ENCODE results near the gene DPP6.

Gene DPP6

DNA sequence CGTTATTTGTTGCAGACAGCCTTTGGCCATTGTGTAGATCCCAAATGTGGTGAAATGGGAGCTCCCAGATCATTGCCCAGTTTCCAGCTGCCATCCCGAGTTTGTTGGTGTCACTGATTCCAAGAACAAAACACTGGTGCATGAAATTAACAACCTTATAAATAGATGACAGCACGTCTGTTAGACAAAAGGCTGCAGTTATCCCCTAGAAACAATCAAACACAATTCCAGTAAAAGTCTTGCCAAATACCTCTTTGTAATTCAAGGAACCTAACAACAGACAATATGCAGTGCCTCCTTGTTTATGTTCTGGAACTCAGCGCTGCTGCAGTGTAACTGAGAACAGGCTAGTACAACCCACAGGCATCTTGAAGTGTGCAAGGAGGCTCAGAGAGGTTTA, 546.2 kb downstream of the DPP6 start:
- Histone ChIP-seq H3K36me3 (ENCODE audit: control insufficient read depth, insufficient read depth, low read length) (no peaks in the 10 kb centered on the region), H3K27me3 (ENCODE audit: control insufficient read depth, insufficient read depth, low read length) (no peaks in the 10 kb centered on the region), H3K4me1 (ENCODE audit: control insufficient read depth, insufficient read depth, low read length) (no peaks in the 10 kb centered on the region)

DNA sequence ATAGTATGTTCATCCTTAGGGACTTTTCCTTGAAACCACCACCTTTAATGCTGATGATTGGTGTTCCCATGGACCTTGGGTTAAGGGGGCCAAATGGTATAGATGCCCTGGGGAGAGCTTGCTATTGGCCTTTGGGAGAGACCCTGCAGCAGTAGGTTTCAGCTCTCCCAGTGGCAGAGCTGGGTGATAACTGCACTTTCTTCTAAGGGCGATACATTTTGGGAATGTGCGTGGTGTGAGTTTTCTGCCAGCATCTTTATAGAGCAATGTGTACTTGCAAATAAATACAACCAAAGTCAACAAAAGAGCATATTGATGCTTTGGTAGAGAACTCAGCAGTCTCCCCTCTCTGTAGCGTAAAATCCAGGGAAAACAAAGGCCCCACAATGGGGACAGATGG, 546.7 kb downstream of the DPP6 start:
- H3K36me3 ChIP-seq (ENCODE audit: control insufficient read depth, insufficient read depth, low read length) = no peaks in the 10 kb centered on the region
- H3K9ac ChIP-seq (ENCODE audit: low read depth, low read length) = no peak overlapping the region
- H3K9me3 ChIP-seq (ENCODE audit: control insufficient read depth, insufficient read depth, low read length) = no peaks in the 10 kb centered on the region
- no peak overlapping the region for H3K27ac ChIP-seq (ENCODE audit: low read depth, low read length)
- no peaks in the 10 kb centered on the region for H3K4me1 ChIP-seq (ENCODE audit: control insufficient read depth, insufficient read depth, low read length)
- H3K27me3 ChIP-seq (ENCODE audit: control insufficient read depth, insufficient read depth, low read length) = no peaks in the 10 kb centered on the region
- no peak overlapping the region for H3K4me3 ChIP-seq (ENCODE audit: low read depth, low read length)

More for the DNA sequence above, 546.2 kb downstream of the DPP6 start:
- Histone ChIP-seq H3K27ac (ENCODE audit: low read depth, low read length) (no peak overlapping the region), H3K9ac (ENCODE audit: low read depth, low read length) (no peak overlapping the region), H3K4me3 (ENCODE audit: low read depth, low read length) (no peak overlapping the region), H3K9me3 (ENCODE audit: control insufficient read depth, insufficient read depth, low read length) (no peaks in the 10 kb centered on the region)

DNA sequence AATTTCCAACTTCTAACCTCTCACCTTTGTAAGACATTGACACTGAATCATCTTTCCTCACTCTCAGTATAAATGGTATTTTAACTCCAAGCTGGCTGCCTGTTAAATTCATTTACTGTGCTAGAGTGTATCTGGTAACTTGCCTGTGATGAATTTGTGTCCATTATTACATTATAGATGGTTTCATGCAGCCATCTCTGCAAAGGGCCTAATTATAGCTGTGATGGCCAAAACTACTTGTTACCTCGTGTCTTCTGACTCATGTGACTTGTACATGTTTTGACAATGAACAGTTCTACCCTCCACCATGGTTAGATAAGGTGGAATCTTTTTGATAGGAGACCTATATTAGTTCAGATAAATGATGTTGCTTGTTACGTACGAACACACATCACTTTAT, 558.7 kb downstream of the DPP6 start:
- no peaks in the 10 kb centered on the region for H3K36me3 ChIP-seq (ENCODE audit: control insufficient read depth, insufficient read depth, low read length)
- H3K4me1 ChIP-seq (ENCODE audit: control insufficient read depth, insufficient read depth, low read length) = no peaks in the 10 kb centered on the region
- H3K9me3 ChIP-seq (ENCODE audit: control insufficient read depth, insufficient read depth, low read length) = no peaks in the 10 kb centered on the region
- no peak overlapping the region for H3K4me3 ChIP-seq (ENCODE audit: low read depth, low read length)
- H3K27me3 ChIP-seq (ENCODE audit: control insufficient read depth, insufficient read depth, low read length) = no peaks in the 10 kb centered on the region
- no peak overlapping the region for H3K9ac ChIP-seq (ENCODE audit: low read depth, low read length)
- no peak overlapping the region for H3K27ac ChIP-seq (ENCODE audit: low read depth, low read length)

DNA sequence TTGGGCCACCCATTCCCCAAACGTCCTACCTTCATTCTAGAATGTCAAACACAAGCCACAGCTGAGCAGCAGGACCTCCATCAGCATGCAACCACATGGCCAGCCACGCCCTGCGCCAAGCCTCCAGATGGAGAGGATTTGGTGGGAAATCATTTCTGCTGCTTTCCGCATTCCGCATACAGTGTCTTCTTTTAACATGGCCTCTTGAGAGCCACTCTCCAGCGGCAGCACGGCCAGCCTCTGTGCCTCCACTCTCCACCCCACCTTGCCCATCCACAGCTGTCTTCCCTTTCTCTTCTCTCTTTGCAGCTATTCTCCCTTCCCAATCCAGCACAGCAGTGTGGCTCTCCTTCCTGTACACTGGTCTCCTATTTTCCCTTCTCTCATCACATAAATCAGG, 561.6 kb downstream of the DPP6 start:
- H3K36me3 ChIP-seq (ENCODE audit: control insufficient read depth, insufficient read depth, low read length) = no peaks in the 10 kb centered on the region
- no peak overlapping the region for H3K4me3 ChIP-seq (ENCODE audit: low read depth, low read length)
- no peaks in the 10 kb centered on the region for H3K27me3 ChIP-seq (ENCODE audit: control insufficient read depth, insufficient read depth, low read length)
- no peak overlapping the region for H3K27ac ChIP-seq (ENCODE audit: low read depth, low read length)
- no peaks in the 10 kb centered on the region for H3K9me3 ChIP-seq (ENCODE audit: control insufficient read depth, insufficient read depth, low read length)
- no peak overlapping the region for H3K9ac ChIP-seq (ENCODE audit: low read depth, low read length)
- H3K4me1 ChIP-seq (ENCODE audit: control insufficient read depth, insufficient read depth, low read length) = no peaks in the 10 kb centered on the region

- Histone ChIP-seq H3K36me3 (ENCODE audit: control insufficient read depth, insufficient read depth, low read length) (no peaks in the 10 kb centered on the region), H3K9ac (ENCODE audit: low read depth, low read length) (no peak overlapping the region), H3K9me3 (ENCODE audit: control insufficient read depth, insufficient read depth, low read length) (no peaks in the 10 kb centered on the region), H3K27me3 (ENCODE audit: control insufficient read depth, insufficient read depth, low read length) (no peaks in the 10 kb centered on the region), H3K4me3 (ENCODE audit: low read depth, low read length) (no peak overlapping the region), H3K27ac (ENCODE audit: low read depth, low read length) (no peak overlapping the region), H3K4me1 (ENCODE audit: control insufficient read depth, insufficient read depth, low read length) (no peaks in the 10 kb centered on the region)
Observed at GRCh38 chr7:154620141-154620755, 568.0 kb downstream of the DPP6 start.

DNA sequence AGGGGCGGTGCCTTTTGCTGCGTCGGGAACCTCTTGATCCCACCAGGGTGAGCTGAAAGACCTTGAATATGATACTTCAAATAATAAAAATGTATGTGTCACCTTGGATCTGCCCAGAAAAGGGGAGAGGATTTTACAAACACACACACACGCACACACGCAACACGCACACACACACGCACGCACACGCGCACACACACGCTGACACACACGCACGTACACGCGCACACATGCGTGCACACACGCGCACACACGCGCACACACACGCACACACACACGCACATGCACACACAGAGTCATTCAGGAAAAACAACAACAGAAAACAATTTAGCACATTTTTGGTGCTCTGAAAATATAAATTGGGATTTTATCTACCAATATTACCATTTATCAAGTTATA, 571.2 kb downstream of the DPP6 start:
- Histone ChIP-seq H3K9ac (ENCODE audit: low read depth, low read length) (no peak overlapping the region), H3K4me1 (ENCODE audit: control insufficient read depth, insufficient read depth, low read length) (no peaks in the 10 kb centered on the region), H3K9me3 (ENCODE audit: control insufficient read depth, insufficient read depth, low read length) (no peaks in the 10 kb centered on the region), H3K36me3 (ENCODE audit: control insufficient read depth, insufficient read depth, low read length) (no peaks in the 10 kb centered on the region), H3K27me3 (ENCODE audit: control insufficient read depth, insufficient read depth, low read length) (no peaks in the 10 kb centered on the region), H3K4me3 (ENCODE audit: low read depth, low read length) (no peak overlapping the region), H3K27ac (ENCODE audit: low read depth, low read length) (no peak overlapping the region)

- H3K9me3 ChIP-seq (ENCODE audit: control insufficient read depth, insufficient read depth, low read length) = no peaks in the 10 kb centered on the region
- no peaks in the 10 kb centered on the region for H3K36me3 ChIP-seq (ENCODE audit: control insufficient read depth, insufficient read depth, low read length)
- H3K9ac ChIP-seq (ENCODE audit: low read depth, low read length) = no peak overlapping the region
- H3K27ac ChIP-seq (ENCODE audit: low read depth, low read length) = no peak overlapping the region
- no peaks in the 10 kb centered on the region for H3K27me3 ChIP-seq (ENCODE audit: control insufficient read depth, insufficient read depth, low read length)
- no peaks in the 10 kb centered on the region for H3K4me1 ChIP-seq (ENCODE audit: control insufficient read depth, insufficient read depth, low read length)
- H3K4me3 ChIP-seq (ENCODE audit: low read depth, low read length) = no peak overlapping the region
Observed at GRCh38 chr7:154627646-154628290, 575.6 kb downstream of the DPP6 start.

DNA sequence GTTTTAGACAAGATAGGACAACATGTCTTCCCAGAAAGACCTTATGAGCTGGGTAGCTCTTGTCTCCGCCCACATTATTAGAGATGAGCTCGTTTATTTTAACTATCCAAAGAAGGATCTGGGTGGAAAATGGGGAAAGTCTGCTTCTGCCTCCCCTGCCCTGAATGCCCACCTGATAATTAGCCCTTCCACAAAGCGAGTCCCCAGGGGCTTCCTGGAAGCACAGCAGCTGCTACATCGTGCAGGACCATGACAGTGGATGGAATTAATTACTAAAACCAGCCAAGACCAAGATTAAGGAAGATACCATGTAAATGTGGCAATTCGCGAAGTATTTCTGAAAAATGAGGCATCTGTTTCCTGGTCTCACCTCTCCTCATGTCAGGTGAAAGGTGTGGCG, 576.4 kb downstream of the DPP6 start:
- Histone ChIP-seq H3K27me3 (ENCODE audit: control insufficient read depth, insufficient read depth, low read length) (no peaks in the 10 kb centered on the region), H3K9ac (ENCODE audit: low read depth, low read length) (no peak overlapping the region), H3K4me1 (ENCODE audit: control insufficient read depth, insufficient read depth, low read length) (no peaks in the 10 kb centered on the region), H3K27ac (ENCODE audit: low read depth, low read length) (no peak overlapping the region), H3K36me3 (ENCODE audit: control insufficient read depth, insufficient read depth, low read length) (no peaks in the 10 kb centered on the region), H3K4me3 (ENCODE audit: low read depth, low read length) (no peak overlapping the region), H3K9me3 (ENCODE audit: control insufficient read depth, insufficient read depth, low read length) (no peaks in the 10 kb centered on the region)

GRCh38 chr7:154631162-154631561, 579.0 kb downstream of the DPP6 start:
- Histone ChIP-seq H3K9ac (ENCODE audit: low read depth, low read length) (no peak overlapping the region), H3K9me3 (ENCODE audit: control insufficient read depth, insufficient read depth, low read length) (no peaks in the 10 kb centered on the region), H3K4me3 (ENCODE audit: low read depth, low read length) (no peak overlapping the region), H3K27me3 (ENCODE audit: control insufficient read depth, insufficient read depth, low read length) (no peaks in the 10 kb centered on the region), H3K4me1 (ENCODE audit: control insufficient read depth, insufficient read depth, low read length) (no peaks in the 10 kb centered on the region), H3K27ac (ENCODE audit: low read depth, low read length) (no peak overlapping the region), H3K36me3 (ENCODE audit: control insufficient read depth, insufficient read depth, low read length) (no peaks in the 10 kb centered on the region)

DNA sequence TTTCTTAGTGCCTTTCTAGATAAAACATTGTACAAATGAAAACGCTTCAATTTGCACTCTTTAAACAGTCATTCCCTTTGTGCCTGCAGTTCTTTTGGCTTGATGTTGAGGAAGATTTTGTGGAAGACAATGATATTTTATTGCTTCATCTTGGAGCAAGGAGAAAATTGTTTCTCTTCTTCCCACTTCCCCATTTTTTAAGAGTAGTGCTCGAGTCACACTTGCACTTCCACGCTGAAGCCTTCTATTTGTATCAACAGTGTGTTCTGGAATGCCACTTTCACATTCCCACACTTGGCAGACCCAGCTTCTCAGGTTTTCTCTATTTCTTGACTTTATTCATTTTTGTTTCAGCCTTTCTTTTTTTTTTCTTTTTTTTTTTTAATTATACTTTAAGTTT, 581.4 kb downstream of the DPP6 start:
- H3K9me3 ChIP-seq (ENCODE audit: control insufficient read depth, insufficient read depth, low read length) = no peaks in the 10 kb centered on the region
- no peak overlapping the region for H3K4me3 ChIP-seq (ENCODE audit: low read depth, low read length)
- no peaks in the 10 kb centered on the region for H3K36me3 ChIP-seq (ENCODE audit: control insufficient read depth, insufficient read depth, low read length)
- no peak overlapping the region for H3K27ac ChIP-seq (ENCODE audit: low read depth, low read length)
- no peak overlapping the region for H3K9ac ChIP-seq (ENCODE audit: low read depth, low read length)
- H3K4me1 ChIP-seq (ENCODE audit: control insufficient read depth, insufficient read depth, low read length) = peaks cover 9% of the 10 kb centered on the region
- no peaks in the 10 kb centered on the region for H3K27me3 ChIP-seq (ENCODE audit: control insufficient read depth, insufficient read depth, low read length)

DNA sequence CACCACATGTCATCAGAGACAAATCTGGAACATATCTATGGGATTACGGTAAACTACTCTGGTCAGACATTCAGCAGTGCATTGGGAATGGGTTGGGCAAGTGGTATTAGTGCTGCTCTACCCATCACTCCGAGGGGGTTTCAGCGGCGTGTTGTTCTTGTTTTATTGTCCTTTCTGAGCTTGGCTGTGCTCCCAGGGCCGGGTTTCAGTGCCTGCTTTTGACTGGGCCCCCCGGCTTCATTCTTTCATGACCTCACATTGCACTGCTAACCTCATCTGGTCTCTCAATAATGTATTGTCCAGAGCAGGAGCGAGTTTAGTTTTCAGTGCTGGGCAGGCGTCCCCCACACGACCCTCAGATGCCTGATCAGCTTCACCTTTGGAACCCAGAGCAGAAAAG, 586.1 kb downstream of the DPP6 start:
- H3K9ac ChIP-seq (ENCODE audit: low read depth, low read length) = no peak overlapping the region
- no peak overlapping the region for H3K27ac ChIP-seq (ENCODE audit: low read depth, low read length)
- no peaks in the 10 kb centered on the region for H3K9me3 ChIP-seq (ENCODE audit: control insufficient read depth, insufficient read depth, low read length)
- no peaks in the 10 kb centered on the region for H3K36me3 ChIP-seq (ENCODE audit: control insufficient read depth, insufficient read depth, low read length)
- peaks cover 12% of the 10 kb centered on the region for H3K4me1 ChIP-seq (ENCODE audit: control insufficient read depth, insufficient read depth, low read length)
- H3K27me3 ChIP-seq (ENCODE audit: control insufficient read depth, insufficient read depth, low read length) = no peaks in the 10 kb centered on the region
- H3K4me3 ChIP-seq (ENCODE audit: low read depth, low read length) = no peak overlapping the region
